Measurements from ENCODE around the gene RELN. TPM values are rescaled to one million over a fixed set of nuclear protein-coding genes. Genes with fewer than 3 reads are reported as not detected.
A peak's percentile ranks its signal among the peaks of the same experiment; 100 is the strongest.

The RELN gene
- total RNA-seq, 4 donors from 2014 or later: 2.2 to 8.6 (median 3.5) TPM

DNA sequence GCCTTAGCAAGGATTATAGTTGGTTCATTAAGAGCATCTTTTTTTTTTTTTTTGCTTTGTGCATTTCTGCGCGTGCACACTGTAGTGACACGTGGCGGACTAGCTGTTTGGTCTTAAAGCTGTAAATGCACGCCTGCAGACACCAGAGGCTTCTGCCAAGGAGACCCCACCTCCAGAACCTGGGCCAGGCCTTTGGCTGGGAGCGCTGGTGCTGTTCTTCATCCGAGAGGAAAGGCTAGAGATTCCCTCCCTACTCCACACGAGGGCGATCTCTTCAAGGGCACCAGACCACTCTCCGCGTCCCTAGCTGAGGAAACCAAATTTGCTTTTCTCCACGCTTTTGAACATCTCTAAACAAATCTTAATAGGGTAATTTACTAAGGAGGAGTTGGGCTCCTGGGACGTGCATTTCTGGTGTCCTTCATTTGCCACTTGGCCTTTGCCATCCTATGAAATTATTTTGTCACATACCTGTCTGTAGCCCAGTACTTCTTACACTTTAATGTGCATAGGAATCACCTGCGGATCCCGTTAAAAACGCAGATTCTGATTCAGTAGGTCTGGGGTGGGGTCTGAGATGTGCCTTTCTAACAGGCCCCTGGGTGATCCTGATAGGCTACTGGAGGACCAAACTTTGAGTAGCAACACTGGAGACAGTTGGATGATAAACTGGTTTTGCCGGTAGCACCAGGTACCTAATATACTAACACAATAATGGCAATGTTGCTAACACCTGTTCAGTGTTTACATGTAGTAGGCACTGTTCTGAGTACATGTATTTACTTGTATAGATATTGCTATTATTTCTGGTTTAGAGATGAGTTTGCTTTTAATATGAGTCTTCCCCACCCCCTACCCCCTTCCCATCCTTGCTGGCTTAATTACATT is 542.1 kb downstream of the RELN start:
- Histone ChIP-seq H3K27ac (no peak overlapping the region), H3K4me3 (no peak overlapping the region), H3K27me3 (peaks cover 58% of the 10 kb centered on the region), H3K9me3 (peaks cover 0 to 8% (median 0%) of the 10 kb centered on the region in 3 donors), H3K36me3 (no peaks in the 10 kb centered on the region), H3K4me1 (peaks cover 0 to 16% (median 4%) of the 10 kb centered on the region in 3 donors)
- 17 to 22% methylated on average over 9 to 16 of the region's 17 CpGs for WGBS, 2 donors (ENCODE audit: low coverage in 1 of 2)
- no peak for TF ChIP-seq POLR2AphosphoS5 (IDR thresholded peaks at IDR 0.05)
- TF ChIP-seq, protein P1, sequence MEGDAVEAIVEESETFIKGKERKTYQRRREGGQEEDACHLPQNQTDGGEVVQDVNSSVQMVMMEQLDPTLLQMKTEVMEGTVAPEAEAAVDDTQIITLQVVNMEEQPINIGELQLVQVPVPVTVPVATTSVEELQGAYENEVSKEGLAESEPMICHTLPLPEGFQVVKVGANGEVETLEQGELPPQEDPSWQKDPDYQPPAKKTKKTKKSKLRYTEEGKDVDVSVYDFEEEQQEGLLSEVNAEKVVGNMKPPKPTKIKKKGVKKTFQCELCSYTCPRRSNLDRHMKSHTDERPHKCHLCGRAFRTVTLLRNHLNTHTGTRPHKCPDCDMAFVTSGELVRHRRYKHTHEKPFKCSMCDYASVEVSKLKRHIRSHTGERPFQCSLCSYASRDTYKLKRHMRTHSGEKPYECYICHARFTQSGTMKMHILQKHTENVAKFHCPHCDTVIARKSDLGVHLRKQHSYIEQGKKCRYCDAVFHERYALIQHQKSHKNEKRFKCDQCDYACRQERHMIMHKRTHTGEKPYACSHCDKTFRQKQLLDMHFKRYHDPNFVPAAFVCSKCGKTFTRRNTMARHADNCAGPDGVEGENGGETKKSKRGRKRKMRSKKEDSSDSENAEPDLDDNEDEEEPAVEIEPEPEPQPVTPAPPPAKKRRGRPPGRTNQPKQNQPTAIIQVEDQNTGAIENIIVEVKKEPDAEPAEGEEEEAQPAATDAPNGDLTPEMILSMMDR (IDR thresholded peaks at IDR 0.05): peak in 1 of 4 experiments; percentile 35
- ATAC-seq: no peak

DNA sequence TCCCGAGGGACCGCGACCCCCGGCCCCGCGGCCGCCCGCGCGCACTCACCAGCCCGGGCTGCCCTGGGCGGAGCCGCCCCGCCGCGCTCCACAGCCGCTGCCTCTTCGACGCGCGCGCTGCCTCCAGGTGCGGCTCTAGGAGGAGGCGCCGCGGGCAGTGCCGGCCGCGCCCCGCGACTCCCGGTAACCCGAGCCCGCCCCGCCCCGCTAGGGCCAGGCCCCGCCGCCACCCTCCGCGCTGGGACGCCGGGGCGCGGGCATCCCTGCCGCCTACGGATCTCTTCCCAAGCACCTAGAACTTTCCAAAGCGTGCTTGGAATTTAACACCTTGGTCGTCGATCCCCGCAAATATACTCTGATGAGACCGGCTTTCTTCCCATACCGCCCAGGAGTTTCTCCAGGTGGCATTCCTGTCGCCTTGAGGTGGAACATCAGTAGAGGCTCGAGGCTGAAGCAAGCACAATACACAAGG is 543.4 kb downstream of the RELN start, which contains the start of gene SLC26A5:
TSS of gene SLC26A5 (minus strand) at position 159 of the 472 bp plus-strand sequence. CDS start 24,693 bp downstream, outside the sequence.
- peaks cover 58% of the 10 kb centered on the region for H3K27me3 ChIP-seq
- H3K9me3 ChIP-seq: peaks cover 0 to under 1% (median 0%) of the 10 kb centered on the region in 3 donors
- H3K36me3 ChIP-seq: no peaks in the 10 kb centered on the region
- H3K4me1 ChIP-seq: peaks cover 0 to 16% (median 4%) of the 10 kb centered on the region in 3 donors
- H3K27ac ChIP-seq: no peak within 1 kb of the TSS
- WGBS, 2 donors (ENCODE audit: low coverage in 1 of 2): 0 to 33% methylated on average over 1 of the region's 54 CpGs
- ATAC-seq: no peak
- H3K4me3 ChIP-seq: peak within 1 kb of the TSS in 1 of 2 donors; percentile 44
- TF ChIP-seq EP300 (IDR thresholded peaks at IDR 0.05) (no peak), POLR2A (IDR thresholded peaks at IDR 0.05) (no peak), POLR2AphosphoS5 (IDR thresholded peaks at IDR 0.05) (no peak)
- TF ChIP-seq, protein P1 (IDR thresholded peaks at IDR 0.05): no peak

DNA sequence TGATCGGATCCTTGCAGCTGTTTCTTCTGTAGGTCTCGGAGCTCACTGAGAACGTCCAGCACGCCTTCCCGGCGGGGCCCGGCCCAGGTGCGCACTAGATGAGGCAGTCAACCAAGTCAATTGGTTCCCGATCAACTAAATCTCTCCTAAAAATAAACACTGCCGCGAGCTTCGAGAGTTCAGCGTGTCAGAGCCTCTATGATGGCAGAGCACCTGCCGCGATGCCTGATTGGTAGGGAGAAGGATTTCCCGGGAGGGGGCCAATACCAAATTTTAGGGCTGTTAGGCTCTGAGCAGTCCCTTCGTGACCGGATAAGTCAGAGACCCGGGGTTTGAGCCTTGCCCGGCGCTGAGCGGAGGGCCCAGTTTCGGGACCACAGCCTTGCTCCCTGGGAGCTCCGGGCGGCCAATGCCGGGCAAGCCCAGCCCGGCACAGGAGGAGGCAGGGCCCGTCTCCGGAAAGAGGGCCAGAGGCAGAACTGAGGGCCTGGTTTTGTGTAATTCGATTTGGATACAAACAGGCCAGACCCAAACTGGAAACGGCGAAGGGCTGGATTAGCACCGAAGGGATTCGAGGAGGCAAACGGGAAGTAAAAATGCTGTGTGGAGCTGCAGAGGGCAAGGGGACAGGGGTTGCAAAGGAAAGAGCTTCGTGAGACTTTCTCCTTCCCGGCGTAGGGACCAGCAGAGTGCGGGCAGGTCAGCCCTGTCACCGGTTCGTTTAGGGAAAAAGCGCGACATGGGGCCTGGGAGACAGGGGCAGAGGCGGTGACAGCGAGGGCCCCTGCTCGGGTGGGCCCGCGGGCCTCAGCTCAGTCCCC is 544.0 kb downstream of the RELN start:
- H3K4me3 ChIP-seq: peak overlapping the region in 1 of 2 donors; percentile 44
- TF ChIP-seq POLR2A (IDR thresholded peaks at IDR 0.05) (no peak), POLR2AphosphoS5 (IDR thresholded peaks at IDR 0.05) (no peak), EP300 (IDR thresholded peaks at IDR 0.05) (no peak)
- TF ChIP-seq, protein P1 (IDR thresholded peaks at IDR 0.05): no peak
- peaks cover 0 to 16% (median 4%) of the 10 kb centered on the region in 3 donors for H3K4me1 ChIP-seq
- no peaks in the 10 kb centered on the region for H3K36me3 ChIP-seq
- no peak overlapping the region for H3K27ac ChIP-seq
- H3K9me3 ChIP-seq: no peaks in the 10 kb centered on the region
- H3K27me3 ChIP-seq: peaks cover 58% of the 10 kb centered on the region
- ATAC-seq: no peak
- 3 to 6% methylated on average over 16 to 17 of the region's 48 CpGs for WGBS, 2 donors (ENCODE audit: low coverage in 1 of 2)

DNA sequence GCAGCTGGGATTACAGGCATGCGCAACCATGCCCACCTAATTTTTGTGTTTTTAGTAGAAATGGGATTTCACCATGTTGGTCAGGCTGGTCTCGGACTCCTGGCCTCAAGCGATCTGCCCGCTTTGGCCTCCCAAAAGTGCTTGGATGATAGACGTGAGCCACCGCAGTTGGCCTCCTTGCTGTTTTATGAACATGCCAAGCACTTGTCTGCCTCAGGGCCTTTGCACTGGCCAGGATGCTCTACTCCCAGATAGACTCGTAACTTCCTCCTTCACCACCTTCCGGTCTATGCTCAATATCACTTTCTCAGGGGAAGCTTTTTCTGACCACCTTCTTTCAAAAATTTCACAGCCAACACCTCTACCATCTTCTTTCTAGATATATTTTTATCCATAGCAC is 549.8 kb downstream of the RELN start:
- ATAC-seq: no peak
- 90 to 100% methylated on average over 2 to 8 of the region's 8 CpGs for WGBS, 2 donors (ENCODE audit: low coverage in 1 of 2)

More for the DNA sequence above, 549.8 kb downstream of the RELN start:
- no peaks in the 10 kb centered on the region for H3K36me3 ChIP-seq
- TF ChIP-seq POLR2AphosphoS5 (IDR thresholded peaks at IDR 0.05) (no peak), POLR2A (IDR thresholded peaks at IDR 0.05) (no peak), EP300 (IDR thresholded peaks at IDR 0.05) (no peak)
- TF ChIP-seq, protein P1 (IDR thresholded peaks at IDR 0.05): no peak
- H3K27ac ChIP-seq: no peak overlapping the region
- peaks cover 35% of the 10 kb centered on the region for H3K27me3 ChIP-seq
- H3K4me1 ChIP-seq: no peaks in the 10 kb centered on the region
- H3K9me3 ChIP-seq: peaks cover 0 to under 1% (median 0%) of the 10 kb centered on the region in 3 donors
- no peak overlapping the region for H3K4me3 ChIP-seq

All from gastroesophageal sphincter (tissue), 4 donors.